ENCODE results near the gene TFDP1. TPM values are rescaled to one million over a fixed set of nuclear protein-coding genes. Genes with fewer than 3 reads are reported as not detected.

Gene TFDP1
- total and polyA plus RNA-seq, 8 donors: 27.3 to 207 (median 56.3) TPM

- peak overlapping the region in 2 of 4 donors; percentile 2 to 15 for H3K4me3 ChIP-seq
- H3K4me1 ChIP-seq: peaks cover 0 to 46% (median 30%) of the 10 kb centered on the region in 4 donors
- no peaks in the 10 kb centered on the region for H3K9me3 ChIP-seq
- TF ChIP-seq EP300 (IDR thresholded peaks at IDR 0.05) (no peak), CTCF (IDR thresholded peaks at IDR 0.05) (no peak), POLR2A (IDR thresholded peaks at IDR 0.05) (no peak), POLR2AphosphoS5 (IDR thresholded peaks at IDR 0.05) (no peak)
- peak overlapping the region in 3 of 5 donors; percentile 16 to 79 (median 62) for H3K27ac ChIP-seq
- WGBS, 5 donors: 88 to 94% (median 91%) methylated on average over 32 of the region's 32 CpGs
- no peaks in the 10 kb centered on the region for H3K27me3 ChIP-seq
- DNase-seq: no peak
- intact Hi-C loops (cut with DNase I; ENCODE audit: low total_unique reads): no loop called here
- H3K36me3 ChIP-seq: peaks cover 16 to 84% (median 68%) of the 10 kb centered on the region in 4 donors
Measured at GRCh38 chr13:113548171-113548641, 36.3 kb upstream of the TFDP1 start.

- H3K36me3 ChIP-seq: peaks cover 16 to 86% (median 73%) of the 10 kb centered on the region in 4 donors
- H3K4me3 ChIP-seq: no peak overlapping the region
- H3K9me3 ChIP-seq: no peaks in the 10 kb centered on the region
- WGBS, 5 donors: 89 to 93% (median 90%) methylated on average over 25 of the region's 25 CpGs
- no peaks in the 10 kb centered on the region for H3K27me3 ChIP-seq
- DNase-seq: no peak
- intact Hi-C loops (cut with DNase I; ENCODE audit: low total_unique reads): no loop called here
- H3K27ac ChIP-seq: peak overlapping the region in 1 of 5 donors; percentile 79
- TF ChIP-seq POLR2AphosphoS5 (IDR thresholded peaks at IDR 0.05): no peak
- TF ChIP-seq CTCF (IDR thresholded peaks at IDR 0.05): no peak
- TF ChIP-seq POLR2A (IDR thresholded peaks at IDR 0.05): no peak
- TF ChIP-seq EP300 (IDR thresholded peaks at IDR 0.05): no peak
- peaks cover 0 to 46% (median 26%) of the 10 kb centered on the region in 4 donors for H3K4me1 ChIP-seq
Measured at GRCh38 chr13:113548778-113549621, 35.6 kb upstream of the TFDP1 start.

GRCh38 chr13:113550453-113550852, 34.1 kb upstream of the TFDP1 start:
- no peak overlapping the region for H3K27ac ChIP-seq
- H3K4me1 ChIP-seq: peaks cover 0 to 36% (median 19%) of the 10 kb centered on the region in 4 donors
- no peak for DNase-seq
- H3K36me3 ChIP-seq: peaks cover 16 to 84% (median 68%) of the 10 kb centered on the region in 4 donors
- H3K9me3 ChIP-seq: no peaks in the 10 kb centered on the region
- intact Hi-C loops (cut with DNase I; ENCODE audit: low total_unique reads): no loop called here
- no peak overlapping the region for H3K4me3 ChIP-seq
- TF ChIP-seq POLR2A (IDR thresholded peaks at IDR 0.05) (no peak), POLR2AphosphoS5 (IDR thresholded peaks at IDR 0.05) (no peak), EP300 (IDR thresholded peaks at IDR 0.05) (no peak), CTCF (IDR thresholded peaks at IDR 0.05) (no peak)
- 77 to 86% (median 82%) methylated on average over 9 of the region's 9 CpGs for WGBS, 5 donors
- H3K27me3 ChIP-seq: no peaks in the 10 kb centered on the region

GRCh38 chr13:113551081-113552000, 33.2 kb upstream of the TFDP1 start:
- H3K4me1 ChIP-seq: peaks cover 0 to 27% (median 12%) of the 10 kb centered on the region in 4 donors
- no peak overlapping the region for H3K4me3 ChIP-seq
- no peak overlapping the region for H3K27ac ChIP-seq
- H3K9me3 ChIP-seq: no peaks in the 10 kb centered on the region
- peak in 1 of 2 donors; percentile 15 for DNase-seq
- 82 to 89% (median 84%) methylated on average over 16 of the region's 16 CpGs for WGBS, 5 donors
- TF ChIP-seq CTCF (IDR thresholded peaks at IDR 0.05) (no peak), POLR2A (IDR thresholded peaks at IDR 0.05) (no peak), POLR2AphosphoS5 (IDR thresholded peaks at IDR 0.05) (no peak), EP300 (IDR thresholded peaks at IDR 0.05) (no peak)
- intact Hi-C loops (cut with DNase I; ENCODE audit: low total_unique reads): no loop called here
- no peaks in the 10 kb centered on the region for H3K27me3 ChIP-seq
- peaks cover 16 to 84% (median 66%) of the 10 kb centered on the region in 4 donors for H3K36me3 ChIP-seq
